Choroid plexus epithelial cell (primary cell): Measurements from ENCODE around the gene IL11RA.

Experiments
- DNase-seq: peaks from one replicate; pipeline ENCODE4 v3.0.0-alpha.2; 2010; ENCODE audit warnings: low read depth
- H3K4me3 ChIP-seq: 2 replicates; pipeline ENCODE4 v1.5.1; 2011; ENCODE audit warnings: low read depth, mild to moderate bottlenecking, control low read depth, low read length, moderate library complexity
- CTCF ChIP-seq: conservative IDR thresholded peaks from 2 replicates; pipeline ENCODE4 v1.5.1; 2011; ENCODE audit warnings: low read depth, mild to moderate bottlenecking, control low read depth, inconsistent platforms, low read length, moderate library complexity

IL11RA gene

GRCh38 chr9:34647651-34648050 is 4.3 kb upstream of the IL11RA start:
- TF ChIP-seq CTCF = no peak
- H3K4me3 ChIP-seq = peak overlapping the region; percentile 68
- no peak for DNase-seq

DNA sequence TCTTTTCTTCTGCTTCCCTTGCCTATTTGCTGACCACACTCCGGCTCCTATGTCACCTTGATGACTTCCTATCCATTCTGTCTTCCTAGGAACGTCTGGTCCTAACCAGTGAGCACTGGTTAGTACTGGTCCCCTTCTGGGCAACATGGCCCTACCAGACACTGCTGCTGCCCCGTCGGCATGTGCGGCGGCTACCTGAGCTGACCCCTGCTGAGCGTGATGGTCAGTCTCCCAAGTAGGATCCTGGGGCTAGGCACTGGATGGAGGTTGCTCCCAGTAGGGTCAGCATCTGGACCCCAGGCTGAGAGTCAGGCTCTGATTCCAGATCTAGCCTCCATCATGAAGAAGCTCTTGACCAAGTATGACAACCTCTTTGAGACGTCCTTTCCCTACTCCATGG is 3.3 kb upstream of the IL11RA start:
- TF ChIP-seq CTCF = no peak
- no peak overlapping the region for H3K4me3 ChIP-seq
- DNase-seq = no peak

- TF ChIP-seq CTCF = no peak
- peak; percentile 61 for DNase-seq
- no peak overlapping the region for H3K4me3 ChIP-seq
Observed at GRCh38 chr9:34650816-34651215, 1.2 kb upstream of the IL11RA start.

- no peak for TF ChIP-seq CTCF
- no peak overlapping the region for H3K4me3 ChIP-seq
- peak; percentile 52 for DNase-seq
Observed at GRCh38 chr9:34651321-34651720, 664 bp upstream of the IL11RA start.

DNA sequence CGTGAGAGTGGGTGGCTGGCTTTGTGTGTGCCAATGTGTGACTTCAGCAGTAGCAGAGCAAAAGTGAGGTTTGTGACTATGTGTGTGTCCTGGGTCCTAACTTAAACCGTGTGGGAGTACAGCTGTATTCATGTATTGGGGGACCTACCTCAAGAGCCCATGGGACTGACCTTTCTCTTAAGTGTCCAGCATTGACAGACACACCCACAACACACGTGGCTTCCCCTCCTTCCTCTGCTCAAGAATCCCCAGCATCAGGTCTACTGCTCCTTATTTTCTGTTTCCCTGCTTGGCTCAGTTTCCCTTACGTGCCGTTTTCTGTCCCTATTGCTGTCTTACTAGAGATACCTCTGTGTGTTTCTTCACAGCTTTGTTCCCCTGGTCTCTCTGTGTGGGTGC is 616 bp downstream of the IL11RA start:
- no peak for TF ChIP-seq CTCF
- H3K4me3 ChIP-seq = no peak overlapping the region
- peak; percentile 24 for DNase-seq

DNA sequence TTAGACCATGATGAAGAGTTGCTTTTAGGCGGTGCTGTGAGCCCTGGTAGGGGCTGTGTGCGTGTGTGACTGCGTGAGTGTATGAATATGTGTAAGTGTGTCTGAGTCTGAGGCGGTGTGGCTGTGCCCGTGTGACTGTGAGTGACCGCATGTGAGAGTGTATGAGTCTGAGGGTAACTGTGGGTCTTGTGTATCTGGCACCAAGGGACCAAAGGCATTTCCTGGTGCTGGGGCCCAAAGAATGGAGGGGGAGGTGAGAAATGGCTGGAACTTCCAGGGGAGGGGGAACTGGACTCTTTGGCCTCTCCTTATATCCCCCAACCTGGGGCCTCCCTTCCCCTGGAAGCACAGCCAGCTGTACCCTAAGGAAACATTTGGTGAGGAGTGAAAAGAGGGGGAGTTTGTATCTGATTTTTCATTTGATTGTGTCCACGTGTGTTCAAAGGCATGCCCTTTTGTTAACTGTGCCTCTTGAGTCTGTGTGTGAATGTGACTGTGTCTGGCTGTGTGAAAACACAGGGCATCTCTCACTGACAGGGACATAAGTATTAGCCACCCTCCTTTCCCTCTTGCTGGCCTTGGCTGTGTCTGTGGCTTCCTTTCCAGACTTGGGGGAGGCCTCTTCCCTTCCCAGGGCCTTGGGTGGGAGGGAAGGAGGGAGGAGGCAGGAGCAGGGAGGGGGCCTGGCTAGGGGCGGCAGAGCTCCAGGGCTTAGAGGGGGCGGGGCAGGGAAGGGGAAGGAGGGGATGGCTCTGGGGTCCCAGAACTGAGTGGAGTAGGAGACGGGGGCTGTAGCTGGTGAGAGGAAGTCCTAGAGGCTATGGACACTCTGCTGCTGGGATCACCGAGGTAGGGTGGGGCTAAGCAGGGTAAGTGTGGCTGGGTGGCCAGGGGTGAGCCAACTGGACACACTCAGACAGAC is 1.4 kb downstream of the IL11RA start:
- DNase-seq = peak; percentile 35
- H3K4me3 ChIP-seq = no peak overlapping the region
- no peak for TF ChIP-seq CTCF
